Stimulated activated naive CD4-positive, alpha-beta T cell (primary cell): ENCODE data around the gene SLC6A17.

Experiments used
- DNase-seq, 6 experiments: peaks; one replicate each; lab custom pipeline; 2025; lab: John Stamatoyannopoulos, UW

SLC6A17 gene

GRCh38 chr1:110205156-110205555 lies 54.9 kb downstream of the SLC6A17 start:
- no peak for DNase-seq

GRCh38 chr1:110205591-110206155 lies 55.4 kb downstream of the SLC6A17 start:
- DNase-seq = no peak

GRCh38 chr1:110206261-110206920 lies 56.1 kb downstream of the SLC6A17 start:
- no peak for DNase-seq

GRCh38 chr1:110207831-110208230 lies 57.5 kb downstream of the SLC6A17 start:
- peak; percentile 63 to 83 (median 70) for DNase-seq

GRCh38 chr1:110208916-110209645 lies 58.8 kb downstream of the SLC6A17 start:
- peak in 1 of 6 experiments; percentile 36 for DNase-seq

GRCh38 chr1:110209715-110210603 lies 59.7 kb downstream of the SLC6A17 start, which contains the start of gene KCNC4:
KCNC4 (plus strand) TSS chr1:110210314; CDS start chr1:110211500, 1,186 bp downstream.
- peak; percentile 85 to 93 (median 89) for DNase-seq

GRCh38 chr1:110210604-110211495 lies 60.6 kb downstream of the SLC6A17 start:
- peak; percentile 33 to 76 (median 52) for DNase-seq

- DNase-seq = peak in 5 of 6 experiments; percentile 21 to 65 (median 55)
These were observed 61.3 kb downstream of the SLC6A17 start for GRCh38 chr1:110211496-110212168.

GRCh38 chr1:110212169-110213142 lies 62.2 kb downstream of the SLC6A17 start:
- DNase-seq = peak in 1 of 6 experiments; percentile 21

- no peak for DNase-seq
These were observed 62.8 kb downstream of the SLC6A17 start for GRCh38 chr1:110213143-110213540.

GRCh38 chr1:110214454-110215404 lies 64.4 kb downstream of the SLC6A17 start:
- no peak for DNase-seq

- DNase-seq = no peak
These were observed 65.6 kb downstream of the SLC6A17 start for GRCh38 chr1:110215621-110216515.

- no peak for DNase-seq
These were observed 66.7 kb downstream of the SLC6A17 start for GRCh38 chr1:110216844-110217444.

- no peak for DNase-seq
These were observed 67.8 kb downstream of the SLC6A17 start for GRCh38 chr1:110218137-110218536.

GRCh38 chr1:110218739-110219138 lies 68.4 kb downstream of the SLC6A17 start:
- DNase-seq = no peak

GRCh38 chr1:110220324-110220723 lies 70.0 kb downstream of the SLC6A17 start:
- DNase-seq = no peak
